Activated CD8-positive, alpha-beta memory T cell treated with anti-CD3 and anti-CD28 coated beads for 24 hours (primary cell): Measurements from ENCODE around the gene PPP1R13B.
"Not testable (repeated sequence)": the region's sequence is repeated elsewhere in the genome, so short reads cannot be mapped to it uniquely, and the experiment has no call there.

ENCODE experiments used
- DNase-seq: peaks from one replicate; pipeline ENCODE4 v3.0.0-alpha.2; 2020

The PPP1R13B gene

GRCh38 chr14:103828315-103828967, 18.9 kb downstream of the PPP1R13B start:
- DNase-seq: no peak

- no peak for DNase-seq
Measured at GRCh38 chr14:103825101-103825500, 22.3 kb downstream of the PPP1R13B start.

- DNase-seq: no peak
Measured at GRCh38 chr14:103820908-103821307, 26.5 kb downstream of the PPP1R13B start.

- no peak for DNase-seq
Measured at GRCh38 chr14:103820382-103820781, 27.0 kb downstream of the PPP1R13B start.

- no peak for DNase-seq
Measured at GRCh38 chr14:103819503-103820307, 27.7 kb downstream of the PPP1R13B start.

- DNase-seq: no peak
Measured at GRCh38 chr14:103818870-103819269, 28.5 kb downstream of the PPP1R13B start.

GRCh38 chr14:103818422-103818821, 29.0 kb downstream of the PPP1R13B start:
- DNase-seq: no peak

GRCh38 chr14:103817595-103817994, 29.8 kb downstream of the PPP1R13B start:
- DNase-seq: no peak

- DNase-seq: no peak
Measured at GRCh38 chr14:103816991-103817390, 30.4 kb downstream of the PPP1R13B start.

- no peak for DNase-seq
Measured at GRCh38 chr14:103815253-103815652, 32.1 kb downstream of the PPP1R13B start.

- DNase-seq: no peak
Measured at GRCh38 chr14:103811189-103811588, 36.2 kb downstream of the PPP1R13B start.

- peak; percentile 77 for DNase-seq
Measured at GRCh38 chr14:103808403-103809001, 38.9 kb downstream of the PPP1R13B start.

GRCh38 chr14:103806805-103807204, 40.6 kb downstream of the PPP1R13B start:
- no peak for DNase-seq

- DNase-seq: no peak
Measured at GRCh38 chr14:103805708-103806107, 41.7 kb downstream of the PPP1R13B start.

GRCh38 chr14:103803661-103804060, 43.7 kb downstream of the PPP1R13B start:
- DNase-seq: no peak

GRCh38 chr14:103802356-103802755, 45.0 kb downstream of the PPP1R13B start:
- no peak for DNase-seq

GRCh38 chr14:103801459-103801858, 45.9 kb downstream of the PPP1R13B start:
- DNase-seq: no peak

GRCh38 chr14:103793192-103793591, 54.2 kb downstream of the PPP1R13B start:
- not testable (repeated sequence) for DNase-seq

GRCh38 chr14:103788086-103788485, 59.3 kb downstream of the PPP1R13B start:
- no peak for DNase-seq

GRCh38 chr14:103782376-103782775, 65.0 kb downstream of the PPP1R13B start:
- DNase-seq: no peak

- not testable (repeated sequence) for DNase-seq
Measured at GRCh38 chr14:103776319-103776718, 71.1 kb downstream of the PPP1R13B start.

GRCh38 chr14:103775506-103775905, 71.9 kb downstream of the PPP1R13B start:
- no peak for DNase-seq

- no peak for DNase-seq
Measured at GRCh38 chr14:103773521-103773920, 73.9 kb downstream of the PPP1R13B start.
